HepG2 (cell line): ENCODE results near the gene PDCD2L. TPM values are rescaled to one million over a fixed set of nuclear protein-coding genes. Genes with fewer than 3 reads are reported as not detected.

Experiments
- AKAP8 ChIP-seq: sonication (generic); formaldehyde crosslinking; IDR thresholded peaks from 2 replicates; pipeline ENCODE4 v1.5.1; 2020; ENCODE audit warnings: mild to moderate bottlenecking, missing genetic modification reagents
- ATAD3A ChIP-seq: sonication (generic); formaldehyde crosslinking; IDR thresholded peaks from 2 replicates; pipeline ENCODE4 v1.4.0; 2020; ENCODE audit warnings: missing genetic modification reagents
- FIP1L1 ChIP-seq: fragments of 200-400 bp; formaldehyde crosslinking; IDR thresholded peaks from 2 replicates; pipeline ENCODE4 v1.6.1; 2018; ENCODE audit warnings: low read depth, mild to moderate bottlenecking, low read length, moderate library complexity, borderline replicate concordance; ENCODE audit not compliant: insufficient read depth
- POLR2AphosphoS5 ChIP-seq: IDR thresholded peaks from 2 replicates; pipeline ENCODE4 v1.6.1; 2012; ENCODE audit warnings: low read depth, low read length
- SIN3A ChIP-seq: IDR thresholded peaks from 2 replicates; pipeline ENCODE4 v1.6.1; 2011; ENCODE audit warnings: low read depth, mild to moderate bottlenecking, control low read depth, low read length, borderline replicate concordance
- SMAD3 ChIP-seq: sonication (generic); formaldehyde crosslinking; IDR thresholded peaks from 2 replicates; pipeline ENCODE4 v1.4.0; 2020; ENCODE audit warnings: missing genetic modification reagents
- XBP1 ChIP-seq: sonication (generic); formaldehyde crosslinking; IDR thresholded peaks from 2 replicates; pipeline ENCODE4 v1.5.0; 2020; ENCODE audit warnings: missing genetic modification reagents
- YY1 ChIP-seq: IDR thresholded peaks from 2 replicates; pipeline ENCODE4 v1.6.1; 2011; ENCODE audit warnings: low read length, low read depth, moderate library complexity, mild to moderate bottlenecking; ENCODE audit not compliant: insufficient read depth, insufficient replicate concordance
- ZKSCAN5 ChIP-seq: sonication (generic); formaldehyde crosslinking; IDR thresholded peaks from 2 replicates; pipeline ENCODE4 v1.5.1; 2020; ENCODE audit warnings: mild to moderate bottlenecking, missing genetic modification reagents
- ZNF274 ChIP-seq: sonication (generic); formaldehyde crosslinking; IDR thresholded peaks from 2 replicates; pipeline ENCODE4 v1.5.1; 2020; ENCODE audit warnings: mild to moderate bottlenecking, missing genetic modification reagents
- ZNF672 ChIP-seq: sonication (generic); formaldehyde crosslinking; IDR thresholded peaks from 2 replicates; pipeline ENCODE4 v1.8.1; 2022; ENCODE audit warnings: missing genetic modification reagents
- polyA plus RNA-seq, 8 experiments: library from polyadenylated mRNA; depleted of rRNA in 3 of 8; stranded (reverse) in 7 of 8; unstranded in 1 of 8; fragments of >200 nt; fragmentation: Illumina TruSeq in 4 of 8; extraction: Trizol in 4 of 8; gene quantifications; 2 replicates each; pipeline versions ENCODE4 v1.2.1 to v1.2.3, GENCODE V29; 2011 to 2016; ENCODE audit warnings: low read depth in 4 of 8, missing spikeins in 1 of 8, mixed read lengths in 1 of 8; ENCODE audit not compliant: insufficient read depth in 1 of 8
- total RNA-seq, 5 experiments: library from RNA; depleted of rRNA; stranded (reverse); fragments of >200 nt; fragmentation: Illumina TruSeq; extraction: Trizol; gene quantifications; 2 replicates each; pipeline ENCODE4 v1.2.3, GENCODE V29; 2016; ENCODE audit warnings: low read depth in 1 of 5
- TF ChIP-seq, protein P1 (sequence below): sonication (generic); formaldehyde crosslinking; IDR thresholded peaks from 2 replicates; pipeline ENCODE4 v1.5.1; 2020; ENCODE audit warnings: mild to moderate bottlenecking, missing genetic modification reagents, moderate library complexity
- TF ChIP-seq, protein P2 (sequence below): sonication (generic); formaldehyde crosslinking; IDR thresholded peaks from 2 replicates; pipeline ENCODE4 v1.8.0; 2022; ENCODE audit warnings: missing genetic modification reagents, mild to moderate bottlenecking, borderline replicate concordance
- TF ChIP-seq, protein P3 (sequence below): sonication (generic); formaldehyde crosslinking; IDR thresholded peaks from 2 replicates; pipeline ENCODE4 v1.9.0; 2021; ENCODE audit warnings: missing genetic modification reagents, borderline replicate concordance
- TF ChIP-seq, protein P4 (sequence below): sonication (generic); formaldehyde crosslinking; IDR thresholded peaks from 2 replicates; pipeline ENCODE4 v1.4.0; 2020; ENCODE audit warnings: missing genetic modification reagents
- TF ChIP-seq, protein P5 (sequence below): sonication (generic); formaldehyde crosslinking; IDR thresholded peaks from 2 replicates; pipeline ENCODE4 v1.9.0; 2021; ENCODE audit warnings: missing genetic modification reagents, borderline replicate concordance

Gene PDCD2L
- total and polyA plus RNA-seq, 2 of the 13 experiments (the other 11 are each of a cell fraction or from before 2014, with no cell fraction given): 29.3 to 35.2 TPM

DNA sequence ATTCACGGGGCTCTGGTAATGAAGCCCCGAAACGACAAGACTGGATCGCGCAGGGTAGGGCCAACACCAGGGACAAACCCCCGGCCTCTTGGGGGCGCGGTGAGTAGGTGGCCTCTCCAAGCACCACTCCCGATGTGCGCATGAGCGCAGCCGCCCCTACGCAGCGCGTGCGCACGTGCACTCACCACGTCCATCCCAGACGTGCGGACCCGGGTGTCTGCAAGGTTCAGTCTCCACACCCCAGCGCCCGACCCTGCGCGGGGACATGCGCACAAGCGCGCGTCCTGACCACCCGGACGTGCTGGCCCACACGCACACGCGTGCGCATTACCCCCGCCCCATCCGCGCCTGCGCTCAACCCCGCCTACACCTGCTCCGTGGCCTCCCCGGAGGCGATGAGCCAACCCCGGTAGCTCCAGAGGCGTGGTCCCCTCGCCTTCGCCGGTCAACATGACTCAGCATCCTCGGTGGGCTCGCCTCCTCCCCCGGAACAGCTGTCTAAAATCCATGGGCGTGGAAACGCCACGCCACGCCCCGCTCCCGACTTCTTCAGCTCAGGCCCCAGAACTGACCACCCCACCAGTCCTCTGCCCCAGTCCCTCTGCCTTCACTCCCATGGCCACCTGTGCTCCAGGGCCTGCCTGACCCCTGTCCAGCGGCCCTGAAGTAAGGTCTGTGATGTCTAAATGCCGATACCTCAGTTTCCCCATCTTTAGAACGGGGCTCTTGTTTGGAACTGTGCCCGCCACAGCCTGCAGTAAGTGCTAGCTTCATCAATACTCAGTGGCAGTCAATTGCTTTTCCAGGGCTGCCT lies 44.9 kb upstream of the PDCD2L start (continued):
- TF ChIP-seq, protein P1, sequence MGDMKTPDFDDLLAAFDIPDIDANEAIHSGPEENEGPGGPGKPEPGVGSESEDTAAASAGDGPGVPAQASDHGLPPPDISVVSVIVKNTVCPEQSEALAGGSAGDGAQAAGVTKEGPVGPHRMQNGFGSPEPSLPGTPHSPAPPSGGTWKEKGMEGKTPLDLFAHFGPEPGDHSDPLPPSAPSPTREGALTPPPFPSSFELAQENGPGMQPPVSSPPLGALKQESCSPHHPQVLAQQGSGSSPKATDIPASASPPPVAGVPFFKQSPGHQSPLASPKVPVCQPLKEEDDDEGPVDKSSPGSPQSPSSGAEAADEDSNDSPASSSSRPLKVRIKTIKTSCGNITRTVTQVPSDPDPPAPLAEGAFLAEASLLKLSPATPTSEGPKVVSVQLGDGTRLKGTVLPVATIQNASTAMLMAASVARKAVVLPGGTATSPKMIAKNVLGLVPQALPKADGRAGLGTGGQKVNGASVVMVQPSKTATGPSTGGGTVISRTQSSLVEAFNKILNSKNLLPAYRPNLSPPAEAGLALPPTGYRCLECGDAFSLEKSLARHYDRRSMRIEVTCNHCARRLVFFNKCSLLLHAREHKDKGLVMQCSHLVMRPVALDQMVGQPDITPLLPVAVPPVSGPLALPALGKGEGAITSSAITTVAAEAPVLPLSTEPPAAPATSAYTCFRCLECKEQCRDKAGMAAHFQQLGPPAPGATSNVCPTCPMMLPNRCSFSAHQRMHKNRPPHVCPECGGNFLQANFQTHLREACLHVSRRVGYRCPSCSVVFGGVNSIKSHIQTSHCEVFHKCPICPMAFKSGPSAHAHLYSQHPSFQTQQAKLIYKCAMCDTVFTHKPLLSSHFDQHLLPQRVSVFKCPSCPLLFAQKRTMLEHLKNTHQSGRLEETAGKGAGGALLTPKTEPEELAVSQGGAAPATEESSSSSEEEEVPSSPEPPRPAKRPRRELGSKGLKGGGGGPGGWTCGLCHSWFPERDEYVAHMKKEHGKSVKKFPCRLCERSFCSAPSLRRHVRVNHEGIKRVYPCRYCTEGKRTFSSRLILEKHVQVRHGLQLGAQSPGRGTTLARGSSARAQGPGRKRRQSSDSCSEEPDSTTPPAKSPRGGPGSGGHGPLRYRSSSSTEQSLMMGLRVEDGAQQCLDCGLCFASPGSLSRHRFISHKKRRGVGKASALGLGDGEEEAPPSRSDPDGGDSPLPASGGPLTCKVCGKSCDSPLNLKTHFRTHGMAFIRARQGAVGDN (CRISPR knock-in tag): peak; percentile 96
- TF ChIP-seq ZKSCAN5 (peak; percentile 92), POLR2AphosphoS5 (peak; percentile 96), ZNF672 (no peak), AKAP8 (peak; percentile 90), ZNF274 (0 out of 2 replicates have a peak, but pooled peaks have one; percentile 22), YY1 (peak; percentile 89), ATAD3A (CRISPR knock-in tag) (peak; percentile 31; the same call in 1 of the 2 replicates), FIP1L1 (peak; percentile 46; the same call in 1 of the 2 replicates), SIN3A (peak; percentile 62; the same call in 1 of the 2 replicates), XBP1 (no peak), SMAD3 (CRISPR knock-in tag) (no peak)
- TF ChIP-seq, protein P2, sequence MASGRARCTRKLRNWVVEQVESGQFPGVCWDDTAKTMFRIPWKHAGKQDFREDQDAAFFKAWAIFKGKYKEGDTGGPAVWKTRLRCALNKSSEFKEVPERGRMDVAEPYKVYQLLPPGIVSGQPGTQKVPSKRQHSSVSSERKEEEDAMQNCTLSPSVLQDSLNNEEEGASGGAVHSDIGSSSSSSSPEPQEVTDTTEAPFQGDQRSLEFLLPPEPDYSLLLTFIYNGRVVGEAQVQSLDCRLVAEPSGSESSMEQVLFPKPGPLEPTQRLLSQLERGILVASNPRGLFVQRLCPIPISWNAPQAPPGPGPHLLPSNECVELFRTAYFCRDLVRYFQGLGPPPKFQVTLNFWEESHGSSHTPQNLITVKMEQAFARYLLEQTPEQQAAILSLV (CRISPR knock-in tag): peak; percentile 83
- TF ChIP-seq, protein P3, sequence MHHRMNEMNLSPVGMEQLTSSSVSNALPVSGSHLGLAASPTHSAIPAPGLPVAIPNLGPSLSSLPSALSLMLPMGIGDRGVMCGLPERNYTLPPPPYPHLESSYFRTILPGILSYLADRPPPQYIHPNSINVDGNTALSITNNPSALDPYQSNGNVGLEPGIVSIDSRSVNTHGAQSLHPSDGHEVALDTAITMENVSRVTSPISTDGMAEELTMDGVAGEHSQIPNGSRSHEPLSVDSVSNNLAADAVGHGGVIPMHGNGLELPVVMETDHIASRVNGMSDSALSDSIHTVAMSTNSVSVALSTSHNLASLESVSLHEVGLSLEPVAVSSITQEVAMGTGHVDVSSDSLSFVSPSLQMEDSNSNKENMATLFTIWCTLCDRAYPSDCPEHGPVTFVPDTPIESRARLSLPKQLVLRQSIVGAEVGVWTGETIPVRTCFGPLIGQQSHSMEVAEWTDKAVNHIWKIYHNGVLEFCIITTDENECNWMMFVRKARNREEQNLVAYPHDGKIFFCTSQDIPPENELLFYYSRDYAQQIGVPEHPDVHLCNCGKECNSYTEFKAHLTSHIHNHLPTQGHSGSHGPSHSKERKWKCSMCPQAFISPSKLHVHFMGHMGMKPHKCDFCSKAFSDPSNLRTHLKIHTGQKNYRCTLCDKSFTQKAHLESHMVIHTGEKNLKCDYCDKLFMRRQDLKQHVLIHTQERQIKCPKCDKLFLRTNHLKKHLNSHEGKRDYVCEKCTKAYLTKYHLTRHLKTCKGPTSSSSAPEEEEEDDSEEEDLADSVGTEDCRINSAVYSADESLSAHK (CRISPR knock-in tag): no peak
- TF ChIP-seq, protein P4, sequence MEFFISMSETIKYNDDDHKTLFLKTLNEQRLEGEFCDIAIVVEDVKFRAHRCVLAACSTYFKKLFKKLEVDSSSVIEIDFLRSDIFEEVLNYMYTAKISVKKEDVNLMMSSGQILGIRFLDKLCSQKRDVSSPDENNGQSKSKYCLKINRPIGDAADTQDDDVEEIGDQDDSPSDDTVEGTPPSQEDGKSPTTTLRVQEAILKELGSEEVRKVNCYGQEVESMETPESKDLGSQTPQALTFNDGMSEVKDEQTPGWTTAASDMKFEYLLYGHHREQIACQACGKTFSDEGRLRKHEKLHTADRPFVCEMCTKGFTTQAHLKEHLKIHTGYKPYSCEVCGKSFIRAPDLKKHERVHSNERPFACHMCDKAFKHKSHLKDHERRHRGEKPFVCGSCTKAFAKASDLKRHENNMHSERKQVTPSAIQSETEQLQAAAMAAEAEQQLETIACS: no peak
- TF ChIP-seq, protein P5, sequence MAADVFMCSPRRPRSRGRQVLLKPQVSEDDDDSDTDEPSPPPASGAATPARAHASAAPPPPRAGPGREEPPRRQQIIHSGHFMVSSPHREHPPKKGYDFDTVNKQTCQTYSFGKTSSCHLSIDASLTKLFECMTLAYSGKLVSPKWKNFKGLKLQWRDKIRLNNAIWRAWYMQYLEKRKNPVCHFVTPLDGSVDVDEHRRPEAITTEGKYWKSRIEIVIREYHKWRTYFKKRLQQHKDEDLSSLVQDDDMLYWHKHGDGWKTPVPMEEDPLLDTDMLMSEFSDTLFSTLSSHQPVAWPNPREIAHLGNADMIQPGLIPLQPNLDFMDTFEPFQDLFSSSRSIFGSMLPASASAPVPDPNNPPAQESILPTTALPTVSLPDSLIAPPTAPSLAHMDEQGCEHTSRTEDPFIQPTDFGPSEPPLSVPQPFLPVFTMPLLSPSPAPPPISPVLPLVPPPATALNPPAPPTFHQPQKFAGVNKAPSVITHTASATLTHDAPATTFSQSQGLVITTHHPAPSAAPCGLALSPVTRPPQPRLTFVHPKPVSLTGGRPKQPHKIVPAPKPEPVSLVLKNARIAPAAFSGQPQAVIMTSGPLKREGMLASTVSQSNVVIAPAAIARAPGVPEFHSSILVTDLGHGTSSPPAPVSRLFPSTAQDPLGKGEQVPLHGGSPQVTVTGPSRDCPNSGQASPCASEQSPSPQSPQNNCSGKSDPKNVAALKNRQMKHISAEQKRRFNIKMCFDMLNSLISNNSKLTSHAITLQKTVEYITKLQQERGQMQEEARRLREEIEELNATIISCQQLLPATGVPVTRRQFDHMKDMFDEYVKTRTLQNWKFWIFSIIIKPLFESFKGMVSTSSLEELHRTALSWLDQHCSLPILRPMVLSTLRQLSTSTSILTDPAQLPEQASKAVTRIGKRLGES (CRISPR knock-in tag): no peak
